Epidermal melanocyte (primary cell): ENCODE data around the gene B4GALT1.

Source experiments
- DNase-seq: peaks from one replicate; pipeline ENCODE4 v3.0.0; 2011; ENCODE audit warnings: low spot score; ENCODE audit not compliant: insufficient read length

The B4GALT1 gene

GRCh38 chr9:33142535-33142934, 24.6 kb downstream of the B4GALT1 start:
- no peak for DNase-seq

DNA sequence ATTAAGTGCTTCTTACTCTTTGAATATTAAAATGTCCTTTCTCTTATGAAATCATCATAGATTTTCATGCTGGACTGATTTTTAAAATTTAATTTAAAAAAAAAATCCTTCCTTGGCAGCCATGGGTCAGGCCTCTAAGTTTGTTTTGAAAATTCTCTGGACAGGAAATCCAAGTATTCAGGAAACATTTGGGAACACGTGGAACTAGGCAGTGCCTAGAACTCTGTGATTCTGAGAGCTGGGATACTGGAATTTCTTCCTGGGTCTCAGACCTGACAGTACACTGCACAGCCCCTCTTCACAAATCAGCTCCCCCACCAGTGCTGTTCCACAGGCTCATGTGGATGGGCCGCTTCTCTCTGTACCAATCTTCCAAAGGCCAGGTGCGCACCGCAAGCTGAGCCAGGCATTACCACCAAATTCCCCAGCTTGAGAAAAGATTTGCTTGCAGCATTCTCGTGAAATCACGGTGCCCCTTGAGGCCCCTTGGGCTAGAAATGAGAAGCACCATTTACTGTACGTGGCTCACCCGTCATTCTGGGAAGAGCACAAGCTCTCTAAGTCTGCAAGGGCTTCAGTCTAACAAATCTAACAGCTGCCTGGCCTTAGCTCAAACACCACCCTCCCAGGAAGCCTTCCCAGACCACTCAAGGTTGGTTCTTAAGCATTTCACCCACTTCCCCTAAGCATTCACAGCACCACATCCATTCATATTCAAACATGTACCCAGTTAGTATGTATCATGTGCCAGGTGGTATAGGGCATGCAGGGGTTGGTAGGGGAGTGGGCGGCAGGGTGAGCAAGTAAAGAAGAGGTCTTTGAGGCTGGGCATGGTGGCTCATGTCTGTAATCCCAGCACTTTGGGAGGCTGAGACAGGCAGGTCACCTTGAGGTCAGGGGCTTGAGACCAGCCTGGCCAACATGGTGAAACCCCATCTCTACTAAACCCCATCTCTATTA, 26.5 kb downstream of the B4GALT1 start:
- DNase-seq = no peak

GRCh38 chr9:33139421-33140228, 27.5 kb downstream of the B4GALT1 start:
- no peak for DNase-seq

DNA sequence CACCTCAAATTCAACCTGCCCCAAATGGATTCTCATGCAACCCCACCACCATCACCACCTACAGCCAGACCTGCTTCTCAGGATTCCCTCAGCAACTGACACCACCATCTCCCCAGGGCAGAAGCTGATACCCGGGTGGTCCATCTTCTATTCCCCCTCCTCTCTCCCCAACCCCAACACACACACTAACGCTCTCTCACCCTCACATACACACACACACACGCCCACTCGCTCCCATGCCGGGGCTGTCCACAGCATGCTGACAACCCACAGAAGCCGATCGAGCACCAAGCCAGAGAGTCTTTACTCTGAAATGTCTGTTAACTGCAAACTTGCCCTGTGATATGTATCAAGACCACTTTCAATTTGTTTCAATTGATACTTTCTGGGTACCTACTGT, 28.4 kb downstream of the B4GALT1 start:
- no peak for DNase-seq

DNA sequence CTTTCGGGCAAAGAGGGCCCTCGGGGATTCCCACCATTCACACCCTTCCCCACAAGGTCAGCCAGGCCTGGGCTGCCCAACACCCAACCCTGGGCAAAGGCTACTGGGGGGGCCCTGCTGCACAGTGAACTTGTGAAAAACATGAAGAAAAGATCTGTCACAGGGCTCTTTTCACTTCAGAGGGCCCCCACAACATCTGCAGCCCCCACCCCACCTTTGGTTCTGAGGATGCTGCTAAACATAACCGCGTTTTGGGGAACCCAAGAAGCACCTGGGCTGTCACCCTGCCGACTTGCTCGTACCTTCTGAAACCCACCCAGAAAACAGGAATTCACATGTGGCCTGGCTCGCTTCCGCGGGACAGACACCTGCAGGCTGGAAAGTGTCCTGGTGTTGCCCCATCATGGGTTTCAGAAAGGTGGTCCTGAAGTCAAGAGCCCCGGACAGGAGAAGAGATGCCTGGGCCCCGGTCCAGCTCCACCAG, 29.3 kb downstream of the B4GALT1 start:
- DNase-seq = no peak

GRCh38 chr9:33136721-33137670, 30.1 kb downstream of the B4GALT1 start:
- no peak for DNase-seq

DNA sequence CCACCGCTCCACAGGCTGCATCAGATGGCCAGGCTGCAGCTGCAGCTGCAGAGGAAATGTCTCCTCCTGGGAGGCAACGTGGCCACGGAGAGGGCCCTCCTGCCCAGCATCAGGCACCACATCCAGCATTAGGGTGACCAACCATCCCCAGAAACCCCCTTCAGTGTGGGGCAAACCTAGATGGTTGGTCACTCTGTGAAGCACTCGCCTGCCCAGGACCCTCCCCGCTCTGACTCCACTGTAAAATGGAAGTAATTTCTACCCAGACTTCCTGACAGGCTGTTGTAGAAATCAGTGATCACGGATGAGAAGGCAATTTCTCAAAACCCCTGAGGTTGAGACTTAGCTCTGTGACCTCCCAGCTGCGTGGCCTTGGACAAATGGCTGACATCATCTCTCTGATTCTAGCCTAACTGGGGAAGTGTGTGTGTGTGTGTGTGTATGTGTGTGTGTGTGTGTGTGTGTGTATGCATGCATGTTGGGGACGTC, 31.6 kb downstream of the B4GALT1 start:
- no peak for DNase-seq

DNA sequence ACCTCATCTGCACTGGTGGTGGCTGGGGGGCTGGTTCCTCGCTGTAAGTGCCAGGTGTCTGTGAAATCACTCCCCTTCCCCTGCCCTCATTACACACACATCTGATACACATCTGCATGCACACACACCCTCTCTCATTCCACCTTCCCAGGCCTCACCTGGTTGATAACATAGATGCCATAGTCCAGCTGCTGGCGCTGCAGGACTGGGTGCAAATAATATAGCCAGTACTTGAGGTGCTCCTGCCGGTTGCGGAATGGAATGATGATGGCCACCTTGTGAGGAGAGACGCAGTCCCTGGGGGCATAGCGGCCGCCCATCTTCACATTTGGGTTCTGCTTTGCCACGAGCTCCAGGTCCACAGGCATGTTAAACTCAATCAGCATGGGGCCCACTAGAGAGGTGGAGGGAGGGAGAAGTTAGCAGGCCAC, 32.1 kb downstream of the B4GALT1 start:
- DNase-seq = no peak

- DNase-seq = no peak
Observed at GRCh38 chr9:33133186-33133585, 34.0 kb downstream of the B4GALT1 start.

DNA sequence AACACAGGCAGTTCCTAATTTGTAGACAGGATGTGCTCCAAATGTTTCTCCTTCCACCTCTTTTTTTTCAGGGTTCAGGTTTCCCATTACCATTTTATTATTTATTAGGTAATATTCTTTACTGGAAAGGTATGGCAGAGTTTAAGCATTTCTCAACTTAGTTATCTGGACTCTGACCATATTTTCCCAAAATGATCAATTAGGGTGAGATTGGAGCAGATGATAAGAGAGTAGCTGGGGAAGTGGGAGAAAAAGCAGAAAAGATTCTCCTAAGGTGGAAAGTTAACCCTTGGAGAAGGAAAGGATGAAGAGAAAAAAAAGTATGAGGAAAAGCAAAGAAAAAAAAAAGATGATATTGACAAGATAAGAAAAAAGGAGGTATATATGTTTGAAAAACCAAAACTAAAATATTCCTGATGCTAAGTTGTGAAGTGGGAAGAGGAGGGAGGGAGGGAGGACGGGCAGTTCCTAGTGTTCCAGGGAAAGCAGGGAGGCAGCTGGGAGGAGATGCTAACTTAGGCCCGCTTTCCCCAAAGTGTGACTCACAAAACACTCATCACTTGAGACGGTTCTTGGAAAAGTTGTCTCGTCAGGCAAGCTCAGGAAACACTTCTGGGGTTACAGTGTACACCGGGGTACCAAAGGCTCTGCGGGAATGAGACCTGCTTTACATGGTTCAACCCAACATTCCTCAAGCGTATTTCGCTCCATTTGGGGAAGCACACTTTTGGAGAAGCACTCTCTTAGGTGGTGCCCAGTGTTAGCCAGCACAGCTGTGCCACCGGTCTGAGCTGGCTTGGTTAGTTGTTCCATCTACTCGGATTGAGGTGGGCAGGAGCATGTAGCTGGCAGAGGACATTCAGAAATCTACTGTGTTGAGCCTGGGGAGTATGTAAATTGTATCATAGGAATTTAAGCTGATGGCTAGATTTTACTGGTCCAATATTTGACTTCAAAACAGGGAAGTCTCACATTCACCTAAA, 35.1 kb downstream of the B4GALT1 start:
- DNase-seq = no peak

- DNase-seq = no peak
Observed at GRCh38 chr9:33130961-33131789, 36.0 kb downstream of the B4GALT1 start.

DNA sequence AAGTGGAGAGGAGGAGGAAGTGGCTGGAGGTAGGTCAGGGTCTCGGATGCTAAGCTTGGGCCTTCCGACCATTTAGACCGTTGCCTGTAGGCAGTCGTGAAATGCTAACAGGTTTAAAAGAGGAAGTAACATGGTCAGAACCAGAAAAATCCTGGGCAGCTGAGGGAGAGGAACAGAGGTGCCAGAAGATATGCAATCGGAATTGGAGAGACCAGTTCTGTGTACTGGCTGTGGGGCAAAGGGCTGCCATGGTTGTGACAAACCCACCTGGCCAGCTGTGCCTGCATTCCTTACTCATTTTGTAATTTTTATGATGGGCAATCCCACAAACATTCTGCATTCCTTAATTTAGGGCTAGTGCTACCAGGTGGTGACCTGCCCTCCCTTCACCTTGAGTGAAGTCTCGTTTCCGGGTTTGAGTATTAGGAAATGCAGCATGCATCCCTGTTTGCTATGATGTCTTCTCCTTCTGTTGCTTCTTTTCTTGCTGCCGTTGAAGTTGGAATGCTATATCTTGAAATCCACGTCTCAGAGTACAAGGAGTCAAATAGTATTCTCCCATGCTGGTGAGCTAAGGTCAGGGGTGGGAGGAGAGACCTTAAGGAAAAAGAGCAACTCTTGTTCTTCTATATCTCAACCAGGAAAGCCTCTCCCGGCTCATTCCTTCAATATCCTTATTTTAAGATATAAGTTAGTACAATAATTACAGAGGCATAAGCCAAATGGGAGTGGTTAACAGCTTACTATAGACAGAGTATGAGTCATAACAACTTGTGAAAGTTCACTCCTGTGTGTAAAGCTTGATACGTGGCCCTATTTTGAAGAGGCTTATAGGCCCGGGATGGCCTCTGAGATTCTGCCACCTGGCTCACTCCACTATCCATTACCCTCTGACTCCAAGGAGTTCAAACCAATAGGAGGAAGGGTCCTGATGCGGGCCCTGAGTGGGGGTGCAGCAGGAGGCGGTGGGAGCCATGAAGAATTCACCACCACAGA, 37.0 kb downstream of the B4GALT1 start:
- DNase-seq = no peak

DNA sequence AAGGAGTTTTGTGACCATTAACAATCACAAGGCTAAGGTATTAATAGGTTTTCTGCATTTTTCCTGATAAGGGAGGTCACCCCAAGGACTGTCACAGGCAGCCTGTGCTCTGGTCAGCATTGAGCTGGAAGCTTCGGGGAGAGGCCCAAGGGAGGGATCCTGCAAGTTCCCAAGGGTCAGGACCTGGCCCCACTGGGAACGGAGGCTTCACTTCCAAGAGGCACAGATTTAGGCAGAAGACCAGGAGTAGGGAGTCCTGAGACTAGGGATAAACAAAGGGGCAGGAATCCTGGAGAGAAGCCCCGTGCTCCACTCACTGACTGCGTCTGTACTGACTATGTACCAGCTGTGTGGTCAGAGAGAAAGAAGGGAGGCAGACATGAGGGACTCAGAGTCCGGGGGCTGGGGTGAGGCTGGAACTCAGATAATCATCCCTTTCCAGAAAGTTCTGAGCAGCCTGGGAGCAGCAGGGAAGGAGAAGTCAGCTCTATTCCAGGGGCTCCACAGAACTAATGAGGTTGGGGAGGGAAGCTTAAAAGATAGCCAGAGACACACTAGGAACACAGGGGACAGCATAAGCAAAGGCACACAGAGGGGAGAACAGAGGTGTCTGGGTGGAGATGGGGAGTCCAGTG, 37.8 kb downstream of the B4GALT1 start:
- DNase-seq = no peak

- no peak for DNase-seq
Observed at GRCh38 chr9:33128570-33128969, 38.6 kb downstream of the B4GALT1 start.

- no peak for DNase-seq
Observed at GRCh38 chr9:33127881-33128280, 39.3 kb downstream of the B4GALT1 start.

- no peak for DNase-seq
Observed at GRCh38 chr9:33125871-33126823, 41.0 kb downstream of the B4GALT1 start.
